ENCODE results near the gene NOP10. TPM values are rescaled to one million over a fixed set of nuclear protein-coding genes. Genes with fewer than 3 reads are reported as not detected.

NOP10 gene
- total RNA-seq, result 300 and 304 TPM in 2 replicates

DNA sequence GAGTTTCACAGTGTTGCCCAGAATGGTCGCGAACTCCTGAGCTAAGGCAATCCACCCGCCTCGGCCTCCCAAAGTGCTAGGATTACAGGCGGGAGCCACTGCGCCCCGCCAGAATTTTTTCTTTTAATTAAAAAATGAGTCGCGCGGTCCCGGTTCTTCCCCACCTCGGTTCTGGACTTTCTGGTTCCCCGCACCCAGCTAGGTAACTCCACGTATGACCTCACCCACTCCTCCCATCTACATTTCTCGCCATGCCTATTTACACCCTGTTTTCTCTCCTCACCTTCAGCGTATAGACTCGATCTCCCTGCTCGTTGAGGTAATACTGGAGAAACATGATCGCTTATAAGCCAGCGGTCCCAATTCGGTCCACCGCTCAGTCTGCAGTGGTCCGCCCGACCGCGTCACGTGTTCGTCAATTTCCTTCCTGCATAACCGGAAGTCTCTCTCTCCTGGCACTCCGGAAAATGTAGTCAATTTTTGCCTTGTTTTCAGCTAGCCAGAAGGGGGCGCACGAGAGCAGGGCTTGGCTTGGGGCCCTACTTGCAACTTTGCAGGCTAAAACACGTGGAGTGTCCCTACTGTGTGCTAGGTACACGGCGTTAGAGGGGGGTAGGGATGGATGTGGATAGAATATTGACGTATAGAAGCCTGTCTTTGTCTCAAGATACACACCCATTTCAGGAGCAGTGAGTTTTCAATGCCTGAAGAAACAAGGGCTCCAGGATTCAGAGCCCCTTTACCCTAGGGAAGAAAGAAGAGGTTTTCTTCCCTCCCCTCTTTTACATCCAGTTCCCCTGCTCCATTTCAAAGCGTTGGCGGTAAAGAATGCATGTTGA lies at the start of gene NOP10, which contains the start of gene NUTM1:
NOP10 (minus strand) TSS at position 400 of the 839 bp plus-strand sequence; CDS start at position 337, 63 bp downstream.
NUTM1 (plus strand) TSS at position 579 of the 839 bp plus-strand sequence. CDS start 382 bp downstream, outside the sequence.

GRCh38 chr15:34367101-34368081 lies 24.5 kb upstream of the NOP10 start, which contains the start of gene LPCAT4:
Gene LPCAT4 (minus strand): TSS chr15:34367196. CDS start chr15:34367100, 96 bp downstream.

GRCh38 chr15:34337557-34338306 lies 5.2 kb downstream of the NOP10 start, which contains the start of gene SLC12A6:
Gene SLC12A6 (minus strand): TSS chr15:34337781. CDS start chr15:34336680, 1,101 bp downstream.

Other genes with a start within 250 kb of the NOP10 start
- gene EMC7, start 241.3 kb downstream of the NOP10 start, total RNA-seq, result 40.5 and 50.7 TPM in 2 replicates
- gene PGBD4, start 241.1 kb downstream of the NOP10 start, total RNA-seq, result 0.67 and 0.74 TPM in 2 replicates
- gene KATNBL1, start 133.0 kb downstream of the NOP10 start, total RNA-seq, result 34.5 and 42.2 TPM in 2 replicates
- gene EMC4, start 118.1 kb downstream of the NOP10 start, total RNA-seq, result 184 and 221 TPM in 2 replicates
- gene SLC12A6, start 5.4 kb downstream of the NOP10 start, total RNA-seq, result 5.7 and 6.4 TPM in 2 replicates
- not detected in 2 replicates for gene NUTM1, start 179 bp upstream of the NOP10 start, total RNA-seq
- gene LPCAT4, start 24.1 kb upstream of the NOP10 start, total RNA-seq, result 10.8 and 12.6 TPM in 2 replicates
- 4.7 and 5.4 TPM in 2 replicates for gene GOLGA8A, start 94.7 kb upstream of the NOP10 start, total RNA-seq
- gene GOLGA8B, start 240.5 kb upstream of the NOP10 start, total RNA-seq, result 13.1 and 16.8 TPM in 2 replicates

All from bronchus fibroblast of lung (primary cell).